MM.1S (cell line): Measurements from ENCODE around the gene ERGIC2.

Experiments used
- CTCF ChIP-seq: fragments of 300-600 bp; sonication (generic); IDR thresholded peaks from 2 replicates; pipeline ENCODE4 v1.5.1; 2016; ENCODE audit warnings: antibody characterized with exemption, low read length, mixed read lengths
- EZH2phosphoT487 ChIP-seq: fragments of 300-600 bp; sonication (generic); IDR thresholded peaks from 2 replicates; pipeline ENCODE4 v1.6.1; 2018; ENCODE audit warnings: antibody characterized with exemption, low read length

- TF ChIP-seq CTCF (no peak), EZH2phosphoT487 (no peak)
Observed at GRCh38 chr12:29395356-29395755, 14.4 kb upstream of the ERGIC2 start.
